Activated CD4-positive, alpha-beta T cell treated with anti-CD3 and anti-CD28 coated beads, Interleukin-2, amount 10 ng/mL, durations not matched to agents 24 days and 14 days (primary cell): ENCODE data around the gene ROCK1. TPM values are rescaled to one million over a fixed set of nuclear protein-coding genes. Genes with fewer than 3 reads are reported as not detected.

Source experiments
- DNase-seq: peaks from one replicate; pipeline ENCODE4 v3.0.0; 2022
- H3K27ac Mint-ChIP-seq: one replicate; pipeline ENCODE4 v1.8.0; 2022; ENCODE audit warnings: mild to moderate bottlenecking, mixed read lengths
- H3K27me3 Mint-ChIP-seq: one replicate; pipeline ENCODE4 v1.8.0; 2022; ENCODE audit warnings: mixed read lengths
- H3K36me3 Mint-ChIP-seq: one replicate; pipeline ENCODE4 v1.8.0; 2022; ENCODE audit warnings: low read depth, mild to moderate bottlenecking, mixed read lengths
- H3K4me1 Mint-ChIP-seq: one replicate; pipeline ENCODE4 v1.8.0; 2021; ENCODE audit warnings: mixed read lengths
- H3K4me3 Mint-ChIP-seq: one replicate; pipeline ENCODE4 v1.8.0; 2022; ENCODE audit warnings: mild to moderate bottlenecking, moderate library complexity, mixed read lengths
- H3K9me3 Mint-ChIP-seq: one replicate; pipeline ENCODE4 v1.8.0; 2021; ENCODE audit warnings: mixed read lengths
- intact Hi-C: fragments of 100-400 bp; cut with micrococcal nuclease; formaldehyde crosslinking; loops from one replicate; pipeline ENCODE4 v1.15.1; 2023
- total RNA-seq: library from RNA; stranded (reverse); gene quantifications from 2 replicates; pipeline ENCODE4 v1.2.3, GENCODE V29; 2022

ROCK1 gene
- total RNA-seq, 1 donor from 2014 or later = 54.7 TPM

DNA sequence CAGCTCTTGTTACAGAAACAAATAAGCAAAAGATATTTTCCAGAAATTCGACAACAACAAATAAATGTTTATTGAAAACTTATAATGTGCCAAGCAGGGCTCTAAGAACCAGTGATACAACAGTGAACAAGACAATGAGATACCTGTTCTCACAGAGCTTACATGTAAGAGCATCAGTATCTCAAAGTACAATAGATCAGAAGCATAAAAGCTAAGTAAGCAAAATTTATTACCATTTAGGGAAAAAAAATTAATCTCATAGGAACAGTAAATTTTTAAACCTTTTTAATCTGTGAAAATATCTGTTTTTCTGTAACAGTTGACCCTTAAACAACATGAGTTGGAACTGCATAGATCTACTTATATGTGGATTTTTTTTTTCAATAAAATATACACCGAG, 20.9 kb downstream of the ROCK1 start:
- Mint-ChIP-seq H3K36me3 (peaks cover 27% of the 10 kb centered on the region), H3K27ac (no peak overlapping the region), H3K27me3 (no peaks in the 10 kb centered on the region), H3K4me3 (no peak overlapping the region), H3K9me3 (peaks cover 5% of the 10 kb centered on the region), H3K4me1 (peaks cover 16% of the 10 kb centered on the region)
- no peak for DNase-seq
- intact Hi-C loops = no loop called here

DNA sequence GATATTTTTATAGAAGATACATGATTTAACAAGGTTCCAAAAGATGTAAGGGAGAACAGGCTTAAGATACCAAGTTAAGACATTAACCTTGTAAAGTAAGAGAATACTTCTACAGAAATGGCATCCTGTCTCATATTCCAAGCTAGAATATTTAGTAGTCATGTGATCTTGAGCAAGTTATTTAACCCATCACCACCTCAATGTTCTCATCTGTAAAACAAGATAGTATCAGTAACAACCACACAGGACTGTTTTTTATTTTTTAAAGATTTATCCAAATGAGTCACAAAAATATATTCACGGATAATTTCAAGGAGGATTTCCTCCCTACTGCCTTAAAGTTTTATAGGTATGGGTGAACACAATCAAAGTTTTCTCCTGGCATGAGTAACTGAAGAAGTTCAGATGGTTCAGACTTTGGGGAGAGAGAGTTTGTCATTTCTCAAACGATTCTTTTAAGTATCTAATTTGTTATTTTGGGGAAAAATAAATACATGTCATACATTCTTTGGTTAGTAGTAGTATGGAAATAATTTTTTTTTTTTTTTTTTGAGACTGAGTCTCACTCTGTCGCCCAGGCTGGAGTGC, 25.9 kb downstream of the ROCK1 start:
- Mint-ChIP-seq H3K36me3 (peaks cover 29% of the 10 kb centered on the region), H3K4me1 (peaks cover 35% of the 10 kb centered on the region), H3K4me3 (no peak overlapping the region), H3K27me3 (no peaks in the 10 kb centered on the region), H3K27ac (no peak overlapping the region), H3K9me3 (peaks cover 11% of the 10 kb centered on the region)
- DNase-seq = no peak
- intact Hi-C loops = no loop called here

GRCh38 chr18:21084511-21085078, 27.0 kb downstream of the ROCK1 start:
- no peak overlapping the region for H3K4me3 Mint-ChIP-seq
- peaks cover 30% of the 10 kb centered on the region for H3K36me3 Mint-ChIP-seq
- H3K27ac Mint-ChIP-seq = no peak overlapping the region
- peaks cover 11% of the 10 kb centered on the region for H3K9me3 Mint-ChIP-seq
- intact Hi-C loops = no loop called here
- H3K4me1 Mint-ChIP-seq = peaks cover 37% of the 10 kb centered on the region
- no peak for DNase-seq
- H3K27me3 Mint-ChIP-seq = no peaks in the 10 kb centered on the region

GRCh38 chr18:21083017-21083416, 28.6 kb downstream of the ROCK1 start:
- no peaks in the 10 kb centered on the region for H3K27me3 Mint-ChIP-seq
- peaks cover 11% of the 10 kb centered on the region for H3K9me3 Mint-ChIP-seq
- H3K27ac Mint-ChIP-seq = no peak overlapping the region
- H3K4me1 Mint-ChIP-seq = peaks cover 42% of the 10 kb centered on the region
- H3K36me3 Mint-ChIP-seq = peaks cover 30% of the 10 kb centered on the region
- intact Hi-C loops = no loop called here
- DNase-seq = no peak
- no peak overlapping the region for H3K4me3 Mint-ChIP-seq

DNA sequence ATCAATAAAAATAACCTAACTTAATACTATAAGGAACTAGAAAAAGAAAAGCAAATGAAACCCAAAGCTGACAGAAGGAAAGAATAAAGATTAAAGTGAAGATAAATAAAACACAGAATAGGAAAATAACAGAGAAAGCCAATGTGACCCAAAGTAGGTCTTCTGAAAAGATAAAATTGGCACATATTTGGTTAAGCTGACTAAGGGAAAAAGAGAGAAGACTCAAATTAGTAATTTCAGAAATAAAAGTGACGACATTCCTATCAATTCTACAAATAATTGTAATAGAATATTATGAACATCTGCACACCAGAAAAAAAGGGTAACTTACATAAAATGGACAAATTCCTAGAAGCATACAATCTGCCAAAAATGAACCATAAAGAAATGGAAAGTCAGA, 30.2 kb downstream of the ROCK1 start:
- peaks cover 26% of the 10 kb centered on the region for H3K36me3 Mint-ChIP-seq
- no peak overlapping the region for H3K4me3 Mint-ChIP-seq
- H3K27me3 Mint-ChIP-seq = no peaks in the 10 kb centered on the region
- H3K9me3 Mint-ChIP-seq = peaks cover 11% of the 10 kb centered on the region
- intact Hi-C loops = no loop called here
- peaks cover 35% of the 10 kb centered on the region for H3K4me1 Mint-ChIP-seq
- DNase-seq = no peak
- H3K27ac Mint-ChIP-seq = no peak overlapping the region

DNA sequence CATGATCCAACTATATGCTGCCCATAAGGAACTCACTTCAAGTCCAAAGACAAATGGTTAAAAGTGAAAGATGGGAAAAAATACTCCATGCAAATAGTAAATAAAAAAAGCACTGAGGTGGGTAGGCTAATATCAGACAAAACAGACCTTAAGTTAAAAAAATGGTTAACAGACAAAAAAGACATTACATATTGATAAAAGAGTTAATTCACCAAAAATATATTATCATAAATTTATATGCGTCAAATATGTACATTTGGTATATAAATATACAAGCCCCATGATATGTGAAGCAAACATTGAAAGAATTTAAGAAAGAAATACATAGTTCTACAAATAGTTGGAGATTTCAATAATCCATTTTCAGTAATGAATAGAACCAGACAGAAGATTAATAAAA, 31.0 kb downstream of the ROCK1 start:
- H3K9me3 Mint-ChIP-seq = peaks cover 11% of the 10 kb centered on the region
- peaks cover 24% of the 10 kb centered on the region for H3K36me3 Mint-ChIP-seq
- no peaks in the 10 kb centered on the region for H3K27me3 Mint-ChIP-seq
- H3K4me1 Mint-ChIP-seq = peaks cover 34% of the 10 kb centered on the region
- DNase-seq = no peak
- intact Hi-C loops = no loop called here
- H3K4me3 Mint-ChIP-seq = no peak overlapping the region
- H3K27ac Mint-ChIP-seq = no peak overlapping the region

- peaks cover 28% of the 10 kb centered on the region for H3K4me1 Mint-ChIP-seq
- no peak overlapping the region for H3K4me3 Mint-ChIP-seq
- H3K36me3 Mint-ChIP-seq = no peaks in the 10 kb centered on the region
- intact Hi-C loops = no loop called here
- no peaks in the 10 kb centered on the region for H3K9me3 Mint-ChIP-seq
- no peaks in the 10 kb centered on the region for H3K27me3 Mint-ChIP-seq
- H3K27ac Mint-ChIP-seq = no peak overlapping the region
- no peak for DNase-seq
These were observed 37.0 kb downstream of the ROCK1 start for GRCh38 chr18:21074336-21075323.

- Mint-ChIP-seq H3K36me3 (peaks cover 5% of the 10 kb centered on the region), H3K27ac (no peak overlapping the region), H3K4me1 (peaks cover 22% of the 10 kb centered on the region), H3K9me3 (no peaks in the 10 kb centered on the region), H3K4me3 (no peak overlapping the region), H3K27me3 (no peaks in the 10 kb centered on the region)
- intact Hi-C loops = no loop called here
- no peak for DNase-seq
These were observed 38.4 kb downstream of the ROCK1 start for GRCh38 chr18:21073180-21073579.

DNA sequence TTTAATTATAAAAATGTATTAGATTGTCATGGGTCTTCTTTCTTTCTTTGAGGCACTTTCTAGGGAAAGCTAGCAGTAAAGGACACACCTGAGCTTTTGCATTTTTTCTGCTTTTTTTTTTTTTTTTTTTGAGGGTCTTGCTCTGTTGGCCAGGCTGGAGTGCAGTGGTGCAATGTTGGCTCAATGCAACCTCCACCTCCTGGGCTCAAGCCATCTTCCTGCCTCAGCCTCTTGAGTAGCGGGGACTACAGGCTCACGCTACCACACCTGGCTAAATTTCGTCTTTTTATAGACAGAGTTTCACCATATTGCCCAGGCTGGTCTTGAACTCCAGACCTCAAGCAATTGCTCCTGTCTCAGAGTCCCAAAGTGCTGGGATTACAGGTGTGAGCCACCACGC, 40.5 kb downstream of the ROCK1 start:
- Mint-ChIP-seq H3K27ac (no peak overlapping the region), H3K9me3 (no peaks in the 10 kb centered on the region), H3K36me3 (peaks cover 8% of the 10 kb centered on the region), H3K4me3 (no peak overlapping the region), H3K4me1 (peaks cover 22% of the 10 kb centered on the region), H3K27me3 (no peaks in the 10 kb centered on the region)
- no peak for DNase-seq
- intact Hi-C loops = no loop called here

DNA sequence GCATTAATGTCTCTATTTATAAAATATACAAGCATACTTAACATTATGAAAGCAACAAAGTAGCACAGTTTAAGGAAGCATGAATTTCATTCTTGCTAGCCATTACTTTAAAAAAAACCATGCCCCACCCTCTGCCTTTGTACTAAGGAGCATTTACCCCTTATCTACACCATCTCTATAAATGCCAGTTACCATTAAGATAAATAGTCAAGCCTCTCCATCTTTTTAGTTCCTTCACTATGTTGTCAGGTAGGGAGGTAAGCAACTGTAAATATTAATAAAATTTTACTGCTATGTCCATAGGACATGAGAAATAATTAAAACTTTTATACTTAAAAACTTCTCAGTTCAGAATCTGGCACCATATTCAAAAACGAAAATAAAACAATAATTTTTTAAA, 42.1 kb downstream of the ROCK1 start:
- peaks cover 11% of the 10 kb centered on the region for H3K4me1 Mint-ChIP-seq
- no peaks in the 10 kb centered on the region for H3K27me3 Mint-ChIP-seq
- H3K27ac Mint-ChIP-seq = no peak overlapping the region
- no peaks in the 10 kb centered on the region for H3K9me3 Mint-ChIP-seq
- H3K36me3 Mint-ChIP-seq = peaks cover 10% of the 10 kb centered on the region
- DNase-seq = no peak
- intact Hi-C loops = no loop called here
- no peak overlapping the region for H3K4me3 Mint-ChIP-seq

- H3K27me3 Mint-ChIP-seq = no peaks in the 10 kb centered on the region
- no peak overlapping the region for H3K4me3 Mint-ChIP-seq
- H3K4me1 Mint-ChIP-seq = peaks cover 6% of the 10 kb centered on the region
- no peaks in the 10 kb centered on the region for H3K9me3 Mint-ChIP-seq
- no peak overlapping the region for H3K27ac Mint-ChIP-seq
- intact Hi-C loops = no loop called here
- no peak for DNase-seq
- peaks cover 20% of the 10 kb centered on the region for H3K36me3 Mint-ChIP-seq
These were observed 47.3 kb downstream of the ROCK1 start for GRCh38 chr18:21064347-21064746.

- Mint-ChIP-seq H3K4me3 (no peak overlapping the region), H3K9me3 (no peaks in the 10 kb centered on the region), H3K27ac (no peak overlapping the region), H3K36me3 (peaks cover 13% of the 10 kb centered on the region), H3K27me3 (no peaks in the 10 kb centered on the region), H3K4me1 (peaks cover 9% of the 10 kb centered on the region)
- intact Hi-C loops = no loop called here
- no peak for DNase-seq
These were observed 48.6 kb downstream of the ROCK1 start for GRCh38 chr18:21063011-21063410.

GRCh38 chr18:21057112-21057511, 54.5 kb downstream of the ROCK1 start:
- Mint-ChIP-seq H3K4me1 (peaks cover 5% of the 10 kb centered on the region), H3K27ac (no peak overlapping the region), H3K9me3 (no peaks in the 10 kb centered on the region), H3K36me3 (peaks cover 7% of the 10 kb centered on the region), H3K27me3 (no peaks in the 10 kb centered on the region), H3K4me3 (no peak overlapping the region)
- intact Hi-C loops = no loop called here
- DNase-seq = no peak

- Mint-ChIP-seq H3K4me1 (peaks cover 8% of the 10 kb centered on the region), H3K27me3 (no peaks in the 10 kb centered on the region), H3K36me3 (peaks cover 4% of the 10 kb centered on the region), H3K27ac (no peak overlapping the region), H3K9me3 (no peaks in the 10 kb centered on the region), H3K4me3 (no peak overlapping the region)
- DNase-seq = no peak
- intact Hi-C loops = no loop called here
These were observed 55.1 kb downstream of the ROCK1 start for GRCh38 chr18:21056545-21056944.
